EH (cell line): Measurements from ENCODE around the gene KIF27.
"Not testable (repeated sequence)": the region's sequence is repeated elsewhere in the genome, so short reads cannot be mapped to it uniquely, and the experiment has no call there.

ENCODE experiments used
- DNase-seq: peaks from one replicate; pipeline ENCODE4 v3.0.0-alpha.2; 2015; ENCODE audit warnings: low read depth

The KIF27 gene

GRCh38 chr9:83815120-83815519, 106.1 kb downstream of the KIF27 start:
- not testable (repeated sequence) for DNase-seq

GRCh38 chr9:83809213-83809612, 112.0 kb downstream of the KIF27 start:
- not testable (repeated sequence) for DNase-seq

- not testable (repeated sequence) for DNase-seq
Observed at GRCh38 chr9:83804454-83804853, 116.8 kb downstream of the KIF27 start.

- DNase-seq: not testable (repeated sequence)
Observed at GRCh38 chr9:83803941-83804340, 117.3 kb downstream of the KIF27 start.

GRCh38 chr9:83800236-83801033, 120.8 kb downstream of the KIF27 start:
- peak; percentile 1 for DNase-seq

GRCh38 chr9:83794051-83794450, 127.2 kb downstream of the KIF27 start:
- no peak for DNase-seq

GRCh38 chr9:83792746-83793145, 128.5 kb downstream of the KIF27 start:
- DNase-seq: no peak
